ENCODE data around the gene CXCR4.
"Not testable (repeated sequence)": the region's sequence is repeated elsewhere in the genome, so short reads cannot be mapped to it uniquely, and the experiment has no call there.

The CXCR4 gene

GRCh38 chr2:136071887-136072286 lies 46.1 kb downstream of the CXCR4 start:
- not testable (repeated sequence) for DNase-seq

GRCh38 chr2:136070913-136071312 lies 47.0 kb downstream of the CXCR4 start:
- no peak for DNase-seq

GRCh38 chr2:136069773-136070172 lies 48.2 kb downstream of the CXCR4 start:
- DNase-seq = no peak

- DNase-seq = no peak
Observed at GRCh38 chr2:136068581-136069227, 49.2 kb downstream of the CXCR4 start.

- DNase-seq = no peak
Observed at GRCh38 chr2:136067897-136068580, 49.9 kb downstream of the CXCR4 start.

- DNase-seq = peak; percentile 32
Observed at GRCh38 chr2:136067459-136067858, 50.5 kb downstream of the CXCR4 start.

GRCh38 chr2:136065907-136066306 lies 52.0 kb downstream of the CXCR4 start:
- no peak for DNase-seq

- DNase-seq = peak; percentile 2
Observed at GRCh38 chr2:136065384-136065783, 52.6 kb downstream of the CXCR4 start.

Data from NCI-H69 (cell line).